PC-9 (cell line): ENCODE measurements around the gene MUCL1.

Source experiments
- CTCF ChIP-seq: fragments of 200-600 bp; sonication (generic); conservative IDR thresholded peaks from 2 replicates; pipeline ENCODE4 v1.6.1; 2017; ENCODE audit warnings: mixed run types, antibody characterized with exemption, mild to moderate bottlenecking, moderate library complexity
- EZH2 ChIP-seq: fragments of 200-600 bp; sonication (generic); IDR thresholded peaks from 2 replicates; pipeline ENCODE4 v1.8.0; 2017; ENCODE audit warnings: antibody characterized with exemption, low read depth

DNA sequence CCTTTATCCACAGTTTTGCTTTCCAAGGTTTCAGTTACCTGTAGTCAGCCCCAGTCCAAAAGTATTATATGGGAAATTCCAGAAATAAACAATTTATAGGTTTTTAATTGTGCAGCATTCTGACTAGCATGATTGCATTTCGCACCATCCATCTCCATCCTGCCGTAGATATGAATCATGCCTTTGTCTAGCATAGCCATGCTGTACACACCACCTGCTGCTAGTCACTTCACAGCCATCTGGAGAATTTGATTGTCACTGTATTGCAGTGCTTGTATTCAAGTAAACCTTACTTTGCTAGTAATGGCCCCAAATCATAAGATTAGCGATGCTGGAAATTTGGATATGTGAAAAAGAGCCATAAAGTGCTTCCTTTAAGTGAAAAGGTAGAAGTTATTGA lies 36.0 kb downstream of the MUCL1 start:
- TF ChIP-seq EZH2 = no peak
- TF ChIP-seq CTCF = no peak
